Ovary (tissue), 9 donors: Measurements from ENCODE around the gene LAPTM5. TPM values are rescaled to one million over a fixed set of nuclear protein-coding genes. Genes with fewer than 3 reads are reported as not detected.

Source experiments
- DNase-seq, 5 donors: peaks; one replicate each; pipeline ENCODE4 v3.0.0-alpha.2; 2019 to 2020
- H3K27ac ChIP-seq, 2 donors: fragments of 200-600 bp; one replicate each; pipeline versions ENCODE4 v1.5.1 to v1.8.0; 2019 to 2022
- H3K27me3 ChIP-seq: fragments of 200-600 bp; one replicate; pipeline ENCODE4 v1.8.0; 2022
- H3K36me3 ChIP-seq: fragments of 200-600 bp; sonication (generic); one replicate; pipeline ENCODE4 v1.5.1; 2019
- H3K4me1 ChIP-seq: one replicate; pipeline ENCODE4 v1.8.1; 2013; ENCODE audit warnings: mild to moderate bottlenecking, moderate library complexity; ENCODE audit not compliant: insufficient read depth
- H3K4me3 ChIP-seq: fragments of 200-600 bp; sonication (generic); one replicate; pipeline ENCODE4 v1.5.1; 2017
- H3K9me3 ChIP-seq, 2 donors: fragments of 200-600 bp in 1 of 2; sonication (generic) in 1 of 2; one replicate each; pipeline versions ENCODE4 v1.5.1 to v1.8.1; 2013 to 2019; ENCODE audit warnings: mild to moderate bottlenecking in 1 of 2, moderate library complexity in 1 of 2
- EP300 ChIP-seq: sonication (generic); formaldehyde crosslinking; IDR thresholded peaks from one replicate; pipeline ENCODE4 v1.6.1; 2017; ENCODE audit warnings: antibody characterized with exemption
- POLR2A ChIP-seq: fragments of 450-650 bp; IDR thresholded peaks from one replicate; pipeline ENCODE4 v1.6.1; 2017; ENCODE audit warnings: antibody characterized with exemption, mild to moderate bottlenecking, moderate library complexity
- WGBS, 3 donors: extraction: QIAGEN DNeasy Blood & Tissue Kit in 1 of 3; methylation state at CpG; one replicate each; pipeline versions ENCODE4 v1.1.5 to v1.1.7; 2013 to 2017; 5-methylcytosine and 5-hydroxymethylcytosine counted together
- intact Hi-C, 4 donors: fragments of 100-400 bp; cut with DNase I; formaldehyde crosslinking; loops; one replicate each; pipeline versions ENCODE4 v1.11.0 to v1.15.1; 2022 to 2023
- polyA plus RNA-seq, 2 donors: library from polyadenylated mRNA; stranded (reverse); fragments of 200-250 nt in 1 of 2; fragments of 350-450 nt in 1 of 2; fragmentation: Illumina TruSeq in 1 of 2; extraction: RNeasy Lipid Tissue Mini Kit (QIAGEN cat#74804) in 1 of 2; gene quantifications; one replicate each; pipeline ENCODE4 v1.2.3, GENCODE V29; 2013 to 2014
- total RNA-seq, 7 donors: library from RNA; depleted of rRNA in 2 of 7; stranded (reverse); fragments of >200 nt in 2 of 7; fragmentation: NEBNext Ultra II Directional in 3 of 7; extraction: Animal tissue kit (Norgen Biotek cat#: 25700) in 3 of 7; gene quantifications; one replicate each; pipeline versions ENCODE4 v1.1.0 to v1.2.4, GENCODE V29; 2016 to 2023
- TF ChIP-seq, protein P1 (sequence below), 3 donors: fragments of 450-650 bp in 2 of 3; fragments of 200-600 bp in 1 of 3; IDR thresholded peaks; one replicate each; pipeline versions ENCODE4 v1.5.1 to v1.8.0; 2016 to 2022; ENCODE audit warnings: antibody characterized with exemption in 3 of 3, mild to moderate bottlenecking in 1 of 3
- donor health status: DM: no; HTN: no; CAD: no; lungs with moderate emphysema.
- donor health status: DM: no; HTN: no; CAD: no.
- donor health status: Bipolar disorder and iron deficiency.
- donor health status: DM: yes; HTN: yes; CAD: no.
- donor health status: DM: no; HTN: no; CAD: no.
- donor health status: DM: yes; HTN: yes; CAD: no.

The LAPTM5 gene
- total and polyA plus RNA-seq, 9 donors: 15.3 to 103 (median 20.3) TPM

GRCh38 chr1:30726773-30727684 is 30.5 kb downstream of the LAPTM5 start:
- no peak for DNase-seq
- no peaks in the 10 kb centered on the region for H3K36me3 ChIP-seq
- TF ChIP-seq POLR2A (no peak), EP300 (no peak)
- TF ChIP-seq, protein P1, sequence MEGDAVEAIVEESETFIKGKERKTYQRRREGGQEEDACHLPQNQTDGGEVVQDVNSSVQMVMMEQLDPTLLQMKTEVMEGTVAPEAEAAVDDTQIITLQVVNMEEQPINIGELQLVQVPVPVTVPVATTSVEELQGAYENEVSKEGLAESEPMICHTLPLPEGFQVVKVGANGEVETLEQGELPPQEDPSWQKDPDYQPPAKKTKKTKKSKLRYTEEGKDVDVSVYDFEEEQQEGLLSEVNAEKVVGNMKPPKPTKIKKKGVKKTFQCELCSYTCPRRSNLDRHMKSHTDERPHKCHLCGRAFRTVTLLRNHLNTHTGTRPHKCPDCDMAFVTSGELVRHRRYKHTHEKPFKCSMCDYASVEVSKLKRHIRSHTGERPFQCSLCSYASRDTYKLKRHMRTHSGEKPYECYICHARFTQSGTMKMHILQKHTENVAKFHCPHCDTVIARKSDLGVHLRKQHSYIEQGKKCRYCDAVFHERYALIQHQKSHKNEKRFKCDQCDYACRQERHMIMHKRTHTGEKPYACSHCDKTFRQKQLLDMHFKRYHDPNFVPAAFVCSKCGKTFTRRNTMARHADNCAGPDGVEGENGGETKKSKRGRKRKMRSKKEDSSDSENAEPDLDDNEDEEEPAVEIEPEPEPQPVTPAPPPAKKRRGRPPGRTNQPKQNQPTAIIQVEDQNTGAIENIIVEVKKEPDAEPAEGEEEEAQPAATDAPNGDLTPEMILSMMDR (IDR thresholded peaks at IDR 0.05): no peak
- intact Hi-C loops: loop anchor here in 2 of 4 donors (10.0 kb wide), 2 partner anchors 48 to 188 kb away; no protein-coding TSS in a partner anchor
- H3K4me3 ChIP-seq: no peak overlapping the region
- no peaks in the 10 kb centered on the region for H3K9me3 ChIP-seq
- H3K4me1 ChIP-seq: peaks cover 4% of the 10 kb centered on the region
- H3K27ac ChIP-seq: no peak overlapping the region
- WGBS, 3 donors: 78 to 86% (median 82%) methylated on average over 15 of the region's 15 CpGs
- no peaks in the 10 kb centered on the region for H3K27me3 ChIP-seq

DNA sequence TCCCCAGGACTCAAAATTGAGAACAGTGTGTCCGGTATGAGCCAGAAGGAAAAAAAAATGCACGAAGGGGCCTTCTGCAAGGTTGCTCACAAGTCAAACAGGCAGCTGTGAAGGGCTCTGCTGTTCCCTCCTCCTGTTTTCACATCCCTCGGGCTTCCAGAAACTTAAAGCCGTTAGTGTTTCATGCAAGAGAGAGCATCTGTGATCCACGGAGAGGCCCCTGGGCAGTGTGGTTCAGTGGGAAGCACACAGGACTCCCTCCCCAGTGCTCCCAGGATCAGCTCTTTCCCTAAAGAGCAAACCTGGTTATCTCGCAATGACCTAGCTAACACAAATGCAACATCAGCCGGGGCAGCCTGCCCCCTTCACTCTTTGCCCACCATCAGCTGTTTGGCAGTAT is 31.3 kb downstream of the LAPTM5 start:
- WGBS, 3 donors: 42 to 57% (median 56%) methylated on average over 7 of the region's 7 CpGs
- TF ChIP-seq, protein P1 (IDR thresholded peaks at IDR 0.05): no peak
- no peak for TF ChIP-seq EP300
- TF ChIP-seq POLR2A: no peak
- DNase-seq: no peak
- H3K36me3 ChIP-seq: no peaks in the 10 kb centered on the region
- H3K9me3 ChIP-seq: no peaks in the 10 kb centered on the region
- H3K4me1 ChIP-seq: peaks cover 4% of the 10 kb centered on the region
- H3K27me3 ChIP-seq: no peaks in the 10 kb centered on the region
- no peak overlapping the region for H3K4me3 ChIP-seq
- intact Hi-C loops: loop anchor here in 2 of 4 donors (10.0 kb wide), 2 partner anchors 49 to 189 kb away; no protein-coding TSS in a partner anchor
- H3K27ac ChIP-seq: no peak overlapping the region

GRCh38 chr1:30725450-30726095 is 32.0 kb downstream of the LAPTM5 start:
- intact Hi-C loops: loop anchor here in 2 of 4 donors (10.0 kb wide), 2 partner anchors 49 to 189 kb away; no protein-coding TSS in a partner anchor
- 81 to 87% (median 86%) methylated on average over 17 of the region's 17 CpGs for WGBS, 3 donors

More at GRCh38 chr1:30725450-30726095, 32.0 kb downstream of the LAPTM5 start:
- TF ChIP-seq POLR2A: no peak
- TF ChIP-seq EP300: no peak
- TF ChIP-seq, protein P1 (IDR thresholded peaks at IDR 0.05): no peak
- Histone ChIP-seq H3K4me1 (peaks cover 2% of the 10 kb centered on the region), H3K27me3 (no peaks in the 10 kb centered on the region), H3K9me3 (no peaks in the 10 kb centered on the region), H3K36me3 (no peaks in the 10 kb centered on the region), H3K4me3 (no peak overlapping the region), H3K27ac (no peak overlapping the region)
- no peak for DNase-seq
